GM12801 (cell line): ENCODE results near the gene FASTK.

ENCODE experiments used
- TF ChIP-seq, protein P1 (sequence below): IDR thresholded peaks from one replicate; pipeline ENCODE4 v1.5.1; 2011; ENCODE audit warnings: control low read depth; ENCODE audit not compliant: insufficient read length; ENCODE audit errors: extremely low read depth

FASTK gene

DNA sequence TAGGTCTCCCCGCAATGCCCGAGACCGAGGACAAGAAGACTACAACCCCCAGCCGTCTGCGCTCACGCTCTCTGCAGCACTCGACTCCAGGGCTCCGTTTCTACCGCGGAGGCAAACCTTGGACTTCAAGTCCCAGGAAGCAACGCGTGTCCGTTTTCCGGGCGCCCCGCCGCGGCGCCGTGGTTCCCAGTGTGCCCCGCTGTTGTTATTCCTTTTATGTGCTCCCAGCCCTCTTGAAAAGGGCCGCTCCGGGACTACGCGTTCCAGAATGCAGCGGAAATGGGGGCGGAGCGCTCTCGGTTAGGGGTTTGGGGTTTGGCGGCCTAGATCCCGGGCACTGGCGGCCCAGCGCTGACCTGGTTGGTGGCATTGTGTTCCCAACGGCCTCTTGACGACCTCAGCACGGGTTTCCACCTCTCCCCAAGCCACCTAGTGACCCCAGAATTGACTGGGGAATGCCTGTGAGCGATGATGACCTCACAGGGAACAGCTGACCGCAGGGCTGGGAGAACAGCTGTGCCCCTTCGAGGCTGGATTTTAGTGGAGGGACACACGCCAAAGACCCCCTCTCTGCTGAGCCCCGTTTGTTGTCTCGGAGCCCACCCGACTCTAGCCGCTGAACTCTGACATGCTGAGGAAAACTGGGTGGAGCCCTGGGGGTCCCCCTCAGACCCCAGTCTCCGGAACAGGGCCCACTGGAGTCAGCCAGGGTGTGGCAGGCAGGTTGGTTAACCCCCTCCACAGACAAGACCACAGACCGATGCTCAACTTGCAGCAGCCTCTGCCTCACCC is 22.4 kb downstream of the FASTK start:
- TF ChIP-seq, protein P1, sequence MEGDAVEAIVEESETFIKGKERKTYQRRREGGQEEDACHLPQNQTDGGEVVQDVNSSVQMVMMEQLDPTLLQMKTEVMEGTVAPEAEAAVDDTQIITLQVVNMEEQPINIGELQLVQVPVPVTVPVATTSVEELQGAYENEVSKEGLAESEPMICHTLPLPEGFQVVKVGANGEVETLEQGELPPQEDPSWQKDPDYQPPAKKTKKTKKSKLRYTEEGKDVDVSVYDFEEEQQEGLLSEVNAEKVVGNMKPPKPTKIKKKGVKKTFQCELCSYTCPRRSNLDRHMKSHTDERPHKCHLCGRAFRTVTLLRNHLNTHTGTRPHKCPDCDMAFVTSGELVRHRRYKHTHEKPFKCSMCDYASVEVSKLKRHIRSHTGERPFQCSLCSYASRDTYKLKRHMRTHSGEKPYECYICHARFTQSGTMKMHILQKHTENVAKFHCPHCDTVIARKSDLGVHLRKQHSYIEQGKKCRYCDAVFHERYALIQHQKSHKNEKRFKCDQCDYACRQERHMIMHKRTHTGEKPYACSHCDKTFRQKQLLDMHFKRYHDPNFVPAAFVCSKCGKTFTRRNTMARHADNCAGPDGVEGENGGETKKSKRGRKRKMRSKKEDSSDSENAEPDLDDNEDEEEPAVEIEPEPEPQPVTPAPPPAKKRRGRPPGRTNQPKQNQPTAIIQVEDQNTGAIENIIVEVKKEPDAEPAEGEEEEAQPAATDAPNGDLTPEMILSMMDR: no peak

DNA sequence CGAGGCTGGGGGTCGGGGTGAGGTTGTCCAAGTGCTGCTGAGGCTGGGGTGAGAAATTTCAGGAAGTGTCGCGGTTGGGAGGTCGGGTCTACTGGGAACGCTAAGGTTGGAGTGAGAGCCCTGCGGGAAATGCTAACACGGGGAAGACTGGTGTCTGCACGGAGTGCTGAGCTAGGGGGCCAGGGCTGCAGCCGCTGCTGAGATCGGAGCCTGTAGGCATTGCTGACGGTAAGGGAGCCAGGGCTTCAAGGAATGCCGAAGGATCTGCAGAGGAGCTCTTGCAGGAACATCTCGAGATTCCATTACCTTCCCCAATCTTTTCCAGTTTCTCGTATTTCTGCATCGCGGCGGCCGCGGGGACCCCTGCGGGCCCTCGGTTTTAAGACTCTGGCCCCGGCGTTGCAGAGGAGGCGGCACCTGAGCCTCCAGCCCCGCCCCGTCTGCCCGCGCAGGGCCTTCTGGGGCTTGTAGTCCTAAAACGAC is 23.1 kb downstream of the FASTK start, which contains the start of gene CDK5:
CDK5 (minus strand) TSS at position 392 of the 483 bp plus-strand sequence; CDS start at position 343, 49 bp downstream.
- TF ChIP-seq, protein P1: no peak

DNA sequence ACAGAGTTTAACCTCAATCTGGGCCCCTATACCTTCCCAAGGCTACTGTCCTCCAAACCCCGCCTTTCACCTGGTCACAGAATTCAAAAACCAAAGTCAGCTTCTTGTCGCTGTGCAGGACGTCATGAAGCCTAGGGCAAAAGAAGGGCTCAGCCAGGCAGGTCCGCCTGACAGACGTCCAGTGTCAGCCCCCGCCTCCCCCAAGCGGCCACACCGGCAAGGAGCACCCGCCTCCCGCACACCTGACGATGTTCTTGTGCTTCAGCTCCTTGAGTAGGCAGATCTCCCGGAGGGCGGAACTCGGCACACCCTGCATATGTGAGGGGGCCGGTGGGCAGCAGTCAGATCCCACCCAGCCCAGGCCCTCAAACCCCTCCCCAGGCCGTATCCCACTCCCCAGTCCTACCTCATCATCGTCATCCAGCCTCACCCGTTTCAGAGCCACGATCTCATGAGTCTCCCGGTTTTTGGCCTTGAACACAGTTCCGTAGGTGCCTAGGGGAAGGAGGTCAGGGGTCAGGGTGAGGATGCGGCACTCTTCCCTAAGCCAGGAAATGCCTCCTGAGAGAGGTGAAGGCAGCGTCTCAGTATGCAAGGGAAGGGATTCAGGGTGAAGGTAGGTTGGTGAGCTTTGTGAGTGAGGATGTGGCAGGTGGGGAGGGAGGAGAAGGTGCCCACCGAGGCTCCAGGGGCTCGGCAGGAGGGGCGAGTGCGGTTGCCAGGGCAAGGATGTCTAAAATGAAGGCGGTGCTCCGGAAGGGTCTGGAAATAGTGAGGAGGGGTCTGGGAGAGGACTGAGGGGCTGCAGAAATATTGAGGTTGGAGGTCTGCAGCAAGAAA is 23.7 kb downstream of the FASTK start:
- TF ChIP-seq, protein P1: no peak

DNA sequence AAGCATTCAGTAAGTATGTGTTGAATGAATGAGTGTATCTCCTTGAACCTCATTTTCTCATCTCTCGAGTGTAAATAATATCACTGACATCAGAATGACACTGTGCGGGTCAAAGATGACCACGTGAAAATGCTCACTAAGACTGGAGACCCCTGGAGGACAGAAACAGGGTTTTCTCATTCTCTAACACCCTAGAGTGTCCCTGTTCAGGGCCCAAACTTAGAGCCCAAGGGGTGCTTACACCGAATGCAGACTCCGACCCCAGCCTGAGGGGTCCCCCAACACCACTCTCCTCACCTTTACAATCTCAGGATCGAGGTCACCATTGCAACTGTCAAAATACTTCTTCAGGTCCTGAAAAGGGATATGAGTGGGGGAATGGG is 24.3 kb downstream of the FASTK start:
- TF ChIP-seq, protein P1: no peak

- TF ChIP-seq, protein P1: no peak
These were observed 26.9 kb downstream of the FASTK start for GRCh38 chr7:151053751-151054150.

GRCh38 chr7:151053096-151053495 is 27.5 kb downstream of the FASTK start:
- TF ChIP-seq, protein P1: no peak

GRCh38 chr7:151051108-151051507 is 29.5 kb downstream of the FASTK start:
- TF ChIP-seq, protein P1: no peak
